NCI-H345 (cell line): ENCODE data around the gene CD82.

Experiments
- DNase-seq: peaks from one replicate; lab custom pipeline; 2025; lab: John Stamatoyannopoulos, UW

The CD82 gene

GRCh38 chr11:44561964-44562734 is 3.3 kb upstream of the CD82 start:
- no peak for DNase-seq

- no peak for DNase-seq
Observed at GRCh38 chr11:44562845-44563460, 2.5 kb upstream of the CD82 start.

GRCh38 chr11:44563711-44564110 is 1.8 kb upstream of the CD82 start:
- DNase-seq: no peak

GRCh38 chr11:44564166-44564565 is 1.3 kb upstream of the CD82 start:
- DNase-seq: peak; percentile 87

- DNase-seq: peak; percentile 89
Observed at GRCh38 chr11:44564670-44565210, 723 bp upstream of the CD82 start.

GRCh38 chr11:44565953-44566949 is 788 bp downstream of the CD82 start:
- peak; percentile 41 for DNase-seq

GRCh38 chr11:44566952-44567875 is 1.8 kb downstream of the CD82 start:
- no peak for DNase-seq

- no peak for DNase-seq
Observed at GRCh38 chr11:44567876-44568256, 2.4 kb downstream of the CD82 start.

- DNase-seq: no peak
Observed at GRCh38 chr11:44568331-44568657, 2.8 kb downstream of the CD82 start.

- no peak for DNase-seq
Observed at GRCh38 chr11:44568658-44569473, 3.4 kb downstream of the CD82 start.

- no peak for DNase-seq
Observed at GRCh38 chr11:44570411-44571155, 5.1 kb downstream of the CD82 start.

- DNase-seq: no peak
Observed at GRCh38 chr11:44571871-44572270, 6.4 kb downstream of the CD82 start.

GRCh38 chr11:44572436-44572835 is 7.0 kb downstream of the CD82 start:
- DNase-seq: no peak

GRCh38 chr11:44572884-44573283 is 7.4 kb downstream of the CD82 start:
- DNase-seq: no peak

- DNase-seq: no peak
Observed at GRCh38 chr11:44573333-44573732, 7.9 kb downstream of the CD82 start.

- no peak for DNase-seq
Observed at GRCh38 chr11:44574610-44575287, 9.3 kb downstream of the CD82 start.

GRCh38 chr11:44575288-44575672 is 9.8 kb downstream of the CD82 start:
- no peak for DNase-seq

- no peak for DNase-seq
Observed at GRCh38 chr11:44575962-44576361, 10.5 kb downstream of the CD82 start.

- DNase-seq: no peak
Observed at GRCh38 chr11:44576656-44577055, 11.2 kb downstream of the CD82 start.
